ENCODE data around the gene TMEM167A.

TMEM167A gene

DNA sequence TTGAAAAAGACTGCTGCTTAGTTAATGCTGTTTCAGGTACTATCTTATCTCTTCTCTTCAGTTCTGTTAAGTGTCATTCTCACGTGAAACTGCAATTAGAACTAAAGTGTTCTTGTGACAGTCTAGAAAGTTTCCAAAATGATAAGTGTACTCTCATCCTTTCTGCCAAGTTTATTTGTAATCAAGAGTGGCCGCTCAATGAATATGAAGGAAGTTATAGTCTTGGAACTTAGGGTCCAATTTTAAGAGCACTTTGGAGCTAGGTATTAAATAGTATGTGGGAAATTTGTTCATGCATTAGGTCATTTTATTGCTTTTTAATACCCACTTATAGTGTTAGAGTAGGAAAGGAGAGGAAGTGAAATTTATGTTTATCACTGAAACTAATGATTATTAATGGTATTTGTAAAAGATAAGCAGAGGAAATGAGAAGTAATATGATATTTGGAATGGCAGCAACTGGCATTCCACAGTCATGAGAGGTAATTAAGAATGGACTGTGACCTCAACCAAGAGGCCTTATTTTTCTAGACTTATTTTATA is 20.6 kb upstream of the TMEM167A start:
- Histone ChIP-seq H3K27me3 (ENCODE audit: insufficient read depth, insufficient read length) (no peaks in the 10 kb centered on the region), H3K36me3 (ENCODE audit: insufficient read depth, insufficient read length, low read length) (no peaks in the 10 kb centered on the region), H3K4me3 (ENCODE audit: insufficient read length, low read depth) (no peak overlapping the region), H3K9me3 (ENCODE audit: insufficient read depth, low read length) (peaks cover 13% of the 10 kb centered on the region), H3K9ac (ENCODE audit: insufficient read length, low read depth) (no peak overlapping the region), H3K4me1 (ENCODE audit: insufficient read depth, insufficient read length) (no peaks in the 10 kb centered on the region)
- DNase-seq (ENCODE audit: low read depth, low spot score), result no peak
- no peak for TF ChIP-seq YY1 (IDR thresholded peaks at IDR 0.05; ENCODE audit: insufficient read depth, insufficient read length)
- no peak for TF ChIP-seq SUZ12 (IDR thresholded peaks at IDR 0.05; ENCODE audit: extremely low read depth, insufficient read depth, insufficient read length)

DNA sequence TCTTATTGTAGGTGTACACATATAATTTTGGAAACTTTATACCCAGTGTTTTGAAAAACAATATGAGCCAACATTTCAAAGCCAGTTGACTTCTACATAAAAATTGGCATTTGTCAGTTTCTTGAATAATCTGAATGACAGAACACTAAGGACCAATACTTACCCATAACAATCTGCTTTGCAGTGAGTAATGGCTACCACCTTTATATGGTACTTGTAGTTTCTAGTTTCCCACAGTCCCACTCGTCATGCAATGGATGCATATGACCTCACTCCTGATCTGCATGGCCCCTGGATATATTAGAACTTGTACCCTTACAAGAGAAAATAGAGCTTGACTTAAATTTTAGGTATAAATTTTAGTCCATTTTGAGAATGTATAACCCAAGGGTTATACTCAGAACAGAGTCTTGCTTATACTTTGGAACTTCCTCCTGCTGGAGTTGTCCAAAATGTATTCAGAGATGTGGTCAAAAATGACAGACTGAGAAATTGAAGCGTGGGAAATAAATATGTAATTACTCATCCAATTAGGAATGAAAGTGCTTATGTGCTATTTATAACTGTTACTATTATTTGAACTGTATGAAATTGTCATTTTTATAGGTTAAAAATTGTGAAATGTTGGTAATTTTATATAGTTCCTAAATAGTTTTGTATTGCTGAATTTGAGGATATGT is 19.6 kb upstream of the TMEM167A start:
- TF ChIP-seq SUZ12 (IDR thresholded peaks at IDR 0.05; ENCODE audit: extremely low read depth, insufficient read depth, insufficient read length) (no peak), ZNF274 (IDR thresholded peaks at IDR 0.05; ENCODE audit: low read depth, low read length) (no peak), YY1 (IDR thresholded peaks at IDR 0.05; ENCODE audit: insufficient read depth, insufficient read length) (no peak)
- no peak overlapping the region for H3K4me3 ChIP-seq (ENCODE audit: insufficient read length, low read depth)
- no peaks in the 10 kb centered on the region for H3K27me3 ChIP-seq (ENCODE audit: insufficient read depth, insufficient read length)
- DNase-seq (ENCODE audit: low read depth, low spot score), result no peak
- H3K36me3 ChIP-seq (ENCODE audit: insufficient read depth, insufficient read length, low read length), result no peaks in the 10 kb centered on the region
- no peaks in the 10 kb centered on the region for H3K4me1 ChIP-seq (ENCODE audit: insufficient read depth, insufficient read length)
- peaks cover 17% of the 10 kb centered on the region for H3K9me3 ChIP-seq (ENCODE audit: insufficient read depth, low read length)
- no peak overlapping the region for H3K9ac ChIP-seq (ENCODE audit: insufficient read length, low read depth)

- Histone ChIP-seq H3K27me3 (ENCODE audit: insufficient read depth, insufficient read length) (no peaks in the 10 kb centered on the region), H3K36me3 (ENCODE audit: insufficient read depth, insufficient read length, low read length) (no peaks in the 10 kb centered on the region), H3K9me3 (ENCODE audit: insufficient read depth, low read length) (peaks cover 18% of the 10 kb centered on the region), H3K4me3 (ENCODE audit: insufficient read length, low read depth) (no peak overlapping the region), H3K4me1 (ENCODE audit: insufficient read depth, insufficient read length) (no peaks in the 10 kb centered on the region), H3K9ac (ENCODE audit: insufficient read length, low read depth) (no peak overlapping the region)
- no peak for DNase-seq (ENCODE audit: low read depth, low spot score)
- TF ChIP-seq YY1 (IDR thresholded peaks at IDR 0.05; ENCODE audit: insufficient read depth, insufficient read length) (no peak), ZNF274 (IDR thresholded peaks at IDR 0.05; ENCODE audit: low read depth, low read length) (no peak), SUZ12 (IDR thresholded peaks at IDR 0.05; ENCODE audit: extremely low read depth, insufficient read depth, insufficient read length) (no peak)
These were observed 18.9 kb upstream of the TMEM167A start for GRCh38 chr5:83095957-83096539.

DNA sequence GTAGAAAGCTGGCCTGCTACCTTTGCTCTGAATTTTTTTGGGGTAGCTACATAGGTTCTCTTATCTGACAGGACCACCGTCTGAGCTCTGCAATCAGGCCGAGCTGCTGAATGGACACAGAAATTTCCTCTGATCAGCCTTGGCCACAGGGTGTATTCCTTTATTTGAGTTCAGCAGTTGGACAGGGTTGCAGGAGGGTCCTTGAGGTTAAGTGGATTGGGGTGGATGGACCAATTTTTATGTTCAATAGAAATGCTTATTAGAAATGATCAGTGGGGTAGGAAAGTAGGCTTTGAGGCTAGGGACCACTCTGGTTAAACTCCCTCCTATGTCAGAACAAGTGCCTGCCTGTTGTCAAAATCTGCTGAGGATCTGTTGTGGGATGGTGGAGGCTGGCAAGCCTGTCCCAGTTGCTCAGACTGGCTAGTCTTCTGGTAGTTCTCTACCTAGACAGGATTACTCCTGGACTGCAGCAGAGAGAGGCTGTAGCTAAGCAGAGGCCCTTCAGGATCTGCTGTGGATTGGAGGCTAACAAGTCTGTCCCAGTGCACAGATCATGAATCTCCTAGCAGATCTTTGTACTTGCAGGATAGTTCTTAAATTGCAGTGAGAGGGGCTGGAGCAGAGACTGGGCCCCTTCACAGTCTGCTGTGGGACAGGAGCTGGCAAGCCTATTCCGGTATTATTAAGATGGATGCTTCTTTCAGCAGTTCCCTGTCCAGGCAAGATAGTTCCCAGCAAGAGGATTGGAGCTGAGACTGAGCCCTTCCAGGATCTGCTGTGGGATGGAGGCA is 18.2 kb upstream of the TMEM167A start:
- Histone ChIP-seq H3K27me3 (ENCODE audit: insufficient read depth, insufficient read length) (no peaks in the 10 kb centered on the region), H3K9ac (ENCODE audit: insufficient read length, low read depth) (no peak overlapping the region), H3K4me1 (ENCODE audit: insufficient read depth, insufficient read length) (no peaks in the 10 kb centered on the region), H3K4me3 (ENCODE audit: insufficient read length, low read depth) (no peak overlapping the region), H3K9me3 (ENCODE audit: insufficient read depth, low read length) (peaks cover 25% of the 10 kb centered on the region), H3K36me3 (ENCODE audit: insufficient read depth, insufficient read length, low read length) (no peaks in the 10 kb centered on the region)
- no peak for DNase-seq (ENCODE audit: low read depth, low spot score)
- TF ChIP-seq SUZ12 (IDR thresholded peaks at IDR 0.05; ENCODE audit: extremely low read depth, insufficient read depth, insufficient read length), result no peak
- TF ChIP-seq ZNF274 (IDR thresholded peaks at IDR 0.05; ENCODE audit: low read depth, low read length), result no peak

DNA sequence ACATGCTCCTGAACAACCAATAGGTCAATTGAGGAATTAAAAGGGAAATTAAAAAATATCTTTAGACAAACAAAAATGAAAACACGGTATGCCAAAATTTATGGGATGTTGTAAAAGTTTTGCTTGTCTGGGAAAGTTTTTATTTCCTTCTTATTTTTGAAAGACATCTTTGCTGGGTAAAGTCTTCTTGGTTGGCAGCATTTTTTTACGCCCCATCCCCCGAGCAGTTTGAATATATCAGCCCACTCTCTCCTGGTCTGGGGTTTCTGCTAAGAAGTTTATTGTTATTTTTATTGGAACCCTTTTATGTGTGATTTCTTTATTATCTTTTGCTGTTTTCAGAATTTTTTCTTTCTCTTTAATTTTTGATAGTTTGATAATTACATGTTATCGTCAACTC is 16.5 kb upstream of the TMEM167A start:
- Histone ChIP-seq H3K27me3 (ENCODE audit: insufficient read depth, insufficient read length) (no peaks in the 10 kb centered on the region), H3K36me3 (ENCODE audit: insufficient read depth, insufficient read length, low read length) (no peaks in the 10 kb centered on the region), H3K4me3 (ENCODE audit: insufficient read length, low read depth) (no peak overlapping the region), H3K9ac (ENCODE audit: insufficient read length, low read depth) (no peak overlapping the region), H3K4me1 (ENCODE audit: insufficient read depth, insufficient read length) (no peaks in the 10 kb centered on the region), H3K9me3 (ENCODE audit: insufficient read depth, low read length) (peaks cover 25% of the 10 kb centered on the region)
- no peak for TF ChIP-seq SUZ12 (IDR thresholded peaks at IDR 0.05; ENCODE audit: extremely low read depth, insufficient read depth, insufficient read length)
- TF ChIP-seq ZNF274 (IDR thresholded peaks at IDR 0.05; ENCODE audit: low read depth, low read length), result no peak
- TF ChIP-seq YY1 (IDR thresholded peaks at IDR 0.05; ENCODE audit: insufficient read depth, insufficient read length), result no peak
- no peak for DNase-seq (ENCODE audit: low read depth, low spot score)

GRCh38 chr5:83092619-83093018 is 15.4 kb upstream of the TMEM167A start:
- peaks cover 25% of the 10 kb centered on the region for H3K9me3 ChIP-seq (ENCODE audit: insufficient read depth, low read length)
- no peaks in the 10 kb centered on the region for H3K36me3 ChIP-seq (ENCODE audit: insufficient read depth, insufficient read length, low read length)
- H3K4me3 ChIP-seq (ENCODE audit: insufficient read length, low read depth), result no peak overlapping the region
- no peak for TF ChIP-seq SUZ12 (IDR thresholded peaks at IDR 0.05; ENCODE audit: extremely low read depth, insufficient read depth, insufficient read length)
- no peak for TF ChIP-seq ZNF274 (IDR thresholded peaks at IDR 0.05; ENCODE audit: low read depth, low read length)
- TF ChIP-seq YY1 (IDR thresholded peaks at IDR 0.05; ENCODE audit: insufficient read depth, insufficient read length), result no peak
- DNase-seq (ENCODE audit: low read depth, low spot score), result no peak
- no peaks in the 10 kb centered on the region for H3K27me3 ChIP-seq (ENCODE audit: insufficient read depth, insufficient read length)
- H3K9ac ChIP-seq (ENCODE audit: insufficient read length, low read depth), result no peak overlapping the region
- no peaks in the 10 kb centered on the region for H3K4me1 ChIP-seq (ENCODE audit: insufficient read depth, insufficient read length)

DNA sequence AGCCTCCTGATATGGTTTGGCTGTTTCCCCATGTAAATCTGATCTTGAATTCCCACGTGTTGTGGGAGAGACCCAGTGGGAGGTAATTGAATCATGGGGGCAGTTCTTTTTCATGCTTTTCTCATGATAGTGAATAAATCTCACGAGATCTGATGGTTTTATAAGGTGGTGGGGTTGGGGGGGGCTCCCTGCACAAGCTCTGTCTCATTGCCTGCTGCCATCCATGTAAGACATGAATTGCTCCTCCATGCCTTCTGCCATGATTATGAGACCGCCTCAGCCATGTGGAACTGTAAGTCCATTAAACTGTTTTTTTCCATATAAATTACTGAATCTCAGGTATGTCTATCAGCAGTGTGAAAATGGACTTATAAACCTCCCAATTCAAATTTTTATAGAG is 13.0 kb upstream of the TMEM167A start:
- H3K4me1 ChIP-seq (ENCODE audit: insufficient read depth, insufficient read length), result no peaks in the 10 kb centered on the region
- H3K27me3 ChIP-seq (ENCODE audit: insufficient read depth, insufficient read length), result no peaks in the 10 kb centered on the region
- peaks cover 25% of the 10 kb centered on the region for H3K9me3 ChIP-seq (ENCODE audit: insufficient read depth, low read length)
- no peak overlapping the region for H3K9ac ChIP-seq (ENCODE audit: insufficient read length, low read depth)
- no peaks in the 10 kb centered on the region for H3K36me3 ChIP-seq (ENCODE audit: insufficient read depth, insufficient read length, low read length)
- TF ChIP-seq YY1 (IDR thresholded peaks at IDR 0.05; ENCODE audit: insufficient read depth, insufficient read length) (no peak), ZNF274 (IDR thresholded peaks at IDR 0.05; ENCODE audit: low read depth, low read length) (no peak), SUZ12 (IDR thresholded peaks at IDR 0.05; ENCODE audit: extremely low read depth, insufficient read depth, insufficient read length) (no peak)
- DNase-seq (ENCODE audit: low read depth, low spot score), result no peak
- H3K4me3 ChIP-seq (ENCODE audit: insufficient read length, low read depth), result no peak overlapping the region
